Fibroblast of pulmonary artery (primary cell): ENCODE data around the gene PCMTD2.

Experiments used
- DNase-seq: peaks from one replicate; pipeline ENCODE4 v3.0.0-alpha.2; 2010; ENCODE audit warnings: low read depth
- H3K4me3 ChIP-seq: replicated peaks from 2 replicates; pipeline ENCODE4 v1.5.1; 2011; ENCODE audit warnings: low read depth, mild to moderate bottlenecking, control low read depth, low read length, moderate library complexity
- TF ChIP-seq, protein P1 (sequence below): IDR thresholded peaks from 2 replicates; pipeline ENCODE4 v1.5.1; 2011; ENCODE audit warnings: mild to moderate bottlenecking, control low read depth, low read length, inconsistent platforms; ENCODE audit errors: missing control alignments

Gene PCMTD2

DNA sequence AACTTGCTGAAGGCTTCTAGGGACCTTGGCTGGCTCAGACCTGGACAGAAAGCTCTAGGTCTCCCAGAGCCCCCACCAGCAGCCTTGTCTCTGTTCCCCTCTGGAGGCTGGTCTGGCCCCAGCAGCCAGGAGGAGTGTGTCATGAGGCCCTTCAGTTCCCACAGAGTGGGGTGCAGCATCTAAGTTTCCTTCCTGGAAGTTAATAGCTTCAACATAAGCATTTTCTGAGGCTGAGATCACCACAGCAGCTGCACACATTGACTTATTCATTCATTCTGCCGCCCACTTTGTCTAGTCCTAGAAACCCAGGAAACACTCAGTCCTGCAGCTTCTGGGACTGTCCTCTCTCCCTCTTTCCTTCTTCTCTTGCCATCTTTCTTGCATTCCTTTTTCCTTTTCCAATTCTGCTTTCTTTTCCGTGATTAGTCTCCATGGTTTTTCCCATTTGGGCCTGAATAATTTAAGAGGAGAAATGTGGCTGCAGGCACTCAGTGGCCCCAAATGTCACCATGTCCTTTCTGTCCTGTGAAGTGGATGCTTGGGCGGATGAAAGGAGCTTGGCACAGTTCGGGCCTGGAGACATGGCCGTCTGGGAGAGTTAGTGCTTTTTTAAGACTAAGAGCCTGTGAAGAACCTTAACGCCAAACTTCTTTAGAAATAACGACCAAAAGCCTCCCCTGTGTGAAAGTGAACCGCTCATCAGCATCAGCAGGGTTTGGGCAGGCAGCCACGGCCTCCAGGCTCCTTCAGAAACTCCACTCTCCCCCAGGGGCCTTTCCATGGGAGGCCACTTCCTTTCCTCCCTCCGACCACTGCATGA, 31.0 kb upstream of the PCMTD2 start:
- H3K4me3 ChIP-seq = no peak overlapping the region
- DNase-seq = peak; percentile 81
- TF ChIP-seq, protein P1, sequence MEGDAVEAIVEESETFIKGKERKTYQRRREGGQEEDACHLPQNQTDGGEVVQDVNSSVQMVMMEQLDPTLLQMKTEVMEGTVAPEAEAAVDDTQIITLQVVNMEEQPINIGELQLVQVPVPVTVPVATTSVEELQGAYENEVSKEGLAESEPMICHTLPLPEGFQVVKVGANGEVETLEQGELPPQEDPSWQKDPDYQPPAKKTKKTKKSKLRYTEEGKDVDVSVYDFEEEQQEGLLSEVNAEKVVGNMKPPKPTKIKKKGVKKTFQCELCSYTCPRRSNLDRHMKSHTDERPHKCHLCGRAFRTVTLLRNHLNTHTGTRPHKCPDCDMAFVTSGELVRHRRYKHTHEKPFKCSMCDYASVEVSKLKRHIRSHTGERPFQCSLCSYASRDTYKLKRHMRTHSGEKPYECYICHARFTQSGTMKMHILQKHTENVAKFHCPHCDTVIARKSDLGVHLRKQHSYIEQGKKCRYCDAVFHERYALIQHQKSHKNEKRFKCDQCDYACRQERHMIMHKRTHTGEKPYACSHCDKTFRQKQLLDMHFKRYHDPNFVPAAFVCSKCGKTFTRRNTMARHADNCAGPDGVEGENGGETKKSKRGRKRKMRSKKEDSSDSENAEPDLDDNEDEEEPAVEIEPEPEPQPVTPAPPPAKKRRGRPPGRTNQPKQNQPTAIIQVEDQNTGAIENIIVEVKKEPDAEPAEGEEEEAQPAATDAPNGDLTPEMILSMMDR = no peak

DNA sequence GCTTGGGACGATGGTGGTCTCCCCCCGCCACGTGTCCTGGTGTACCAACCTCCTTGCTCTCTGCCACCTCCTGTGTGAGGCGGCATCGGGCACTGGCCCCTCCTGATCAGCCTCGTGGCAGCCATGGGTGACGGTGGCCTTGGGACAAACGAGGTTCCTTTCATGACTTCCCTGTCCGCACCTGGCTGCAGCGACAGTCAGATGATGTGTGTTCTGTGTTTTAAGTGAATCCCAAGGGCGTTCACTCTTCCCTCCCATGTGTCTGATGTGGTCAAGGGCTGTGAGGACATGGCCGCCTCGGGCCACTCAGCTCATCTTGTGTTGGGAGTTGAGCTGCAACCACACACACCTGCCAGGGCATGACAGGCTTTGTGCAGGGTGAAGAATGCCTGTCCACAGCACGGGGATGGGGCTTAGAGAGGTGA, 30.4 kb upstream of the PCMTD2 start:
- H3K4me3 ChIP-seq = no peak overlapping the region
- TF ChIP-seq, protein P1 = no peak
- DNase-seq = no peak

DNA sequence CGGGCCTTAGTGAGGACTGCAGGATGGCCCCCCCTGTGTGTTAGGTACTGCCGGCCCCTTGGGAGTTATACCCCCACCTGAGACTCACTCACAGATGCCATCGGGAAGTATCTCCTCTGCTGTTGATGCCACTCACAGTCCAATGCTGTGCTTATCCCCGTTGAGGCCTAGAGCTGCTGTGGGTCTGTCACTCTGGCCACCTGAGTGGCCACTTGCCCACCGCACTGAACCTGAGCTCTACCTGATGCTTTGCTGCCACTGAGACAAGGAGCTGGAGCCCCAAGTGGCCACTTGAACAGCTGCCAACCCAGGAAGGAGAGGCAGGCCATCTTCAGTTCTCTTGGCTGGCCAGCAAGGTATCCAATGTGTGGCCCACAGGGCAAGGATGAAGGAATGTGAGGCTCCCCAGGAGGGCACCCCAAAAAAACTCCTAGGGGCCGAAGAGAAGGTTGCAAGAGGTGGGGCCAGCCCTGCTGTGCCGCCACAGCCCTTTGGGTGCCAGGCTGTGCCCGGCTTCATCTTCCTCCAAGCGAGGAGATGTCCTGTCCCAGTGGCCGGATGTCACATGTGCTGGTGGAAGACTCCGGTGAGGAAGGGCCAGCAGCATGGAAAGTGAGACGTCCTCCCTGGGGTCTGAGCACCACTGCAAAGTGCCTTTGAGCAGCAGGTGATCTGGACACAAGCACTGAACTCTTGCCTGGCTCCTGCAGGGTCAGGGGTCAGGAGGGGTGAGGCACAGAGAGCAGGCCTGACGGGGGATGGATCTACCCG, 29.5 kb upstream of the PCMTD2 start:
- no peak for DNase-seq
- TF ChIP-seq, protein P1 = no peak
- no peak overlapping the region for H3K4me3 ChIP-seq

DNA sequence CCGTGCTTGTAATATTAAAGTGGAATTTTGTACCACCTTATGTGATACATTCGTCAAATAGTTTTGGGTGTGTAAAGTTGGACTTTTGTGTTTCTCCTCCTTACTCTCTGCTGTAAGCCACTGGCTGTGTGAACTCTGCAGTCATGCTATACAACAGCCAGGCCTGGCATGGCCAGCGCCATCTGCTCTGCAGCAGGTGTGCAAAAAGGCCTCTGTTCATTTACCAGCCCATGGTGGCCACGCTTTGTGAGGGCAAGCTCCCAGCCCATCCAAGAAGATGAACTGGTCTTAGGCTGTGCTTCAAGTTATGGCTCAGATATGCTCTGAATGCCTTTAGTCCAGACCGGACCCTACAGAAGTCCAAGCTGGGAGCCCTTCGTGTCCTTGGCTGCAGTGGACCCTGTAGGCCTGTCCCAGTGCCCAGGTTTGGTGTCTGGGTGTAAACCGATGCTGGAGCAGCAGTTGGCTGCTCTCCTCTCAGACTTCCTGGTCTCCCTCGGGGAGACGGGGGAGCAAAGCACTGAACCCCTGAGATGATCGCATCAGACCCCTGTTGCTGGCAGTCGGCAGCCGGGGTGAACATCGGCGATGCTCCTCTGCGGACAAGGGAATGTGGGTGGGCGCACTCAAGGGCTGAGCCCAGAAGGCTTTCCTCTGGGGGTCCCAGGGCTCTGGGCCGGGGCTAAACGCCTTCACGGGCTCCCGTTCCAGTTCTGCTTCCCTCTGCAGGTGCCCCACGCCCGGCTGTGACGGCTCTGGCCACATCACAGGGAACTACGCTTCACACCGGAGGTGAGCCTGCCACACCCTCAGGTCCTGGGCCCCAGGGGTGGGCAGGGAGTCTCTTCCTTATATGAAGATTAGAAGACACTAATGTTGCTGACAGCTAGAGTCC, 28.6 kb upstream of the PCMTD2 start:
- DNase-seq = no peak
- TF ChIP-seq, protein P1 = no peak
- no peak overlapping the region for H3K4me3 ChIP-seq

DNA sequence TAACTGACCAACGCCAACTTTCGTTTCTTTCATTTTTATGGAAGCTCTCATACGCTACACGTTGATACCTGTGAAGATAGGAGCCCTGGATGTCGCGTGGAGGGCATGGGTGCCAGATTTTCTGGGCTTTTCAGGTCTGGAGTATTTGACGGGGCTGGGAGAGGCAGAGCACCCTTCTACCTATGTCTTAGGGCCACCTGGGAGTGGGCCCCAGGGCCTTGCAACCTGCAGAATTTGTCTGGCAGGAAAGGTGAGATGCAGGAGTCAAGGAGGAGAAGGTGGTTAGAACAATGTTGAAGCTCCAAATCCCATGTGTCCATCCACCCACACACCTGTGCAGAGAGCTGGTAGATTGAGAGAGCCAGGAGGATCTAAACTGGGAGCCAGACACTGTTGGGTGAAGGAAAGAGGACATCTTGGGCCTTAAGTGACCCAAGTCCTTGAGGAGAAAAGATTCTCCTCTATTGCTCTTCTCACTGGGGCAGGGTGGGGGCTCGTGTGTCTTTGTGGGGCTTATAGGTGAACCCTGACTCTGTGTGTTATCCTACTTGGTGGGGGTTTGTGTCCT, 27.4 kb upstream of the PCMTD2 start:
- TF ChIP-seq, protein P1 = no peak
- H3K4me3 ChIP-seq = no peak overlapping the region
- DNase-seq = no peak

DNA sequence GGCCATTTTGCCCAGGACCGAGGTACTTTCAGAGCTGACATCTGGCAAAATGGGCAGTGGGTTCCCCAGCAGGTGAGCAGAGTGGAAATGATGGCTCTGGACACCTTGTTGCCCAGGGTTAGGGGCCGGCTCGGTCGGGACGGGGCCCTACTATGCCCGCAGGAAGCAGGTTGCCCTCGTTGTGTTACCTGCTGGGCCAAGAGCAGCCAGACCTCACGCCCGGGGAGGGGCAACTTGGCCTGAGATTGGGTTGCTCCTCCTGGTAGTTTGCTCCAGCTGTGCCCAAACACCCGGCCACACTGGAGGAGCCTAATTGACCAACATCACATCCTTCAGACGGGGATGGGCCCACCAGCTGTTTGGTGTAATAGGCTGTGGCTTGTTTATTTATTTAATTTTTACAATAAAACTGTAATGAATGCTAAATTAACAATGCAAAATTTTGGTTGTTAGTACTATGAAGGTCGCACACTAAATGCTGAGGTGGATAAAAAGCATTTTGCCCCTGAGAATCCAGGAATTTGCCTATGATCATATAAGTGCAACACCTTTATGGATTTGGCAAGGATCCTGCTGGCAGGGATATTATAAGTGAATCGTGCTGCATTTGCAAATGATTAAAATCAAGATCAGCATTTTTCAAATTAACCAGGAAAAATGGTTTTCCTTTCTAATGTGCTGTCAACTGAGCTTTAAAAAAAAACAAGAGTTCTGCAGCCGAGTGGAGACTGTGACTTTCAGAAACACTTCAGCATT, 26.6 kb upstream of the PCMTD2 start:
- TF ChIP-seq, protein P1 = no peak
- DNase-seq = no peak
- no peak overlapping the region for H3K4me3 ChIP-seq
